Natural killer cell (primary cell): Measurements from ENCODE around the gene C1orf159. TPM values are rescaled to one million over a fixed set of nuclear protein-coding genes. Genes with fewer than 3 reads are reported as not detected.

Experiments used
- ATAC-seq, 3 donors: fragments of 150-1000 bp in 2 of 3; fragments of 200-7000 bp in 1 of 3; cut with Tn5 transposase; 1 replicate in 1 of 3; 2 replicates in 2 of 3; pipeline ENCODE4 v1.10.0; 2021; ENCODE audit warnings: mild to moderate bottlenecking in 2 of 3, moderate library complexity in 2 of 3
- DNase-seq, 2 donors: peaks; one replicate each; pipeline versions ENCODE4 v3.0.0 to v3.0.0-alpha.2; 2013 to 2021; ENCODE audit warnings: mixed read lengths in 1 of 2
- H3K27ac ChIP-seq: one replicate; pipeline ENCODE4 v1.5.1; 2013; ENCODE audit warnings: mild to moderate bottlenecking, low read length
- H3K27me3 ChIP-seq: one replicate; pipeline ENCODE4 v1.6.1; 2013; ENCODE audit warnings: low read length; ENCODE audit not compliant: control insufficient read depth, insufficient read depth
- H3K36me3 ChIP-seq: one replicate; pipeline ENCODE4 v1.6.1; 2013; ENCODE audit warnings: low read length; ENCODE audit not compliant: control insufficient read depth, insufficient read depth
- H3K4me1 ChIP-seq: one replicate; pipeline ENCODE4 v1.6.1; 2013; ENCODE audit warnings: low read length; ENCODE audit not compliant: control insufficient read depth, insufficient read depth
- H3K4me3 ChIP-seq: one replicate; pipeline ENCODE4 v1.5.1; 2013; ENCODE audit warnings: low read length
- H3K9me3 ChIP-seq: one replicate; pipeline ENCODE4 v1.6.1; 2013; ENCODE audit warnings: low read length; ENCODE audit not compliant: control insufficient read depth, insufficient read depth
- H3K27ac Mint-ChIP-seq, 2 donors: one replicate each; pipeline ENCODE4 v1.8.0; 2022; ENCODE audit warnings: mild to moderate bottlenecking in 2 of 2, mixed read lengths in 2 of 2, moderate library complexity in 1 of 2
- H3K27me3 Mint-ChIP-seq, 2 donors: one replicate each; pipeline ENCODE4 v1.8.0; 2022; ENCODE audit warnings: low read depth in 2 of 2, mixed read lengths in 2 of 2
- H3K36me3 Mint-ChIP-seq: one replicate; pipeline ENCODE4 v1.8.0; 2022; ENCODE audit warnings: mixed read lengths
- H3K4me1 Mint-ChIP-seq, 2 donors: one replicate each; pipeline ENCODE4 v1.8.0; 2022; ENCODE audit warnings: mixed read lengths in 2 of 2
- H3K4me3 Mint-ChIP-seq: one replicate; pipeline ENCODE4 v1.8.0; 2022; ENCODE audit warnings: mild to moderate bottlenecking, moderate library complexity, mixed read lengths
- H3K9me3 Mint-ChIP-seq, 2 donors: one replicate each; pipeline ENCODE4 v1.8.0; 2022; ENCODE audit warnings: mixed read lengths in 2 of 2
- CTCF ChIP-seq: fragments of 200-600 bp; IDR thresholded peaks from one replicate; pipeline ENCODE4 v1.8.0; 2022; ENCODE audit warnings: antibody characterized with exemption
- WGBS: methylation state at CpG from one replicate; pipeline ENCODE4 v1.1.7; 2013; ENCODE audit warnings: missing lambda C conversion rate; ENCODE audit not compliant: insufficient coverage; 5-methylcytosine and 5-hydroxymethylcytosine counted together
- intact Hi-C: fragments of 100-400 bp; cut with micrococcal nuclease; formaldehyde crosslinking; loops from one replicate; pipeline ENCODE4 v1.14.2; 2022
- total RNA-seq, 4 donors: library from RNA; stranded (reverse); fragments of 120-200 nt in 1 of 4; gene quantifications; one replicate each; pipeline versions ENCODE4 v1.2.3 to v1.2.4, GENCODE V29; 2013 to 2022

The C1orf159 gene
- total RNA-seq, 3 donors from 2014 or later (not counting 1 experiment from before 2014, with no cell fraction given): 19.6 to 25.1 (median 21.5) TPM

GRCh38 chr1:1043411-1043810, 72.5 kb downstream of the C1orf159 start:
- ATAC-seq (no peak), DNase-seq (no peak)
- H3K27ac ChIP-seq: no peak overlapping the region
- no peaks in the 10 kb centered on the region for H3K9me3 Mint-ChIP-seq
- H3K4me1 Mint-ChIP-seq: peaks cover 0 to 19% of the 10 kb centered on the region in 2 donors
- intact Hi-C loops: no loop called here
- peaks cover 5 to 7% of the 10 kb centered on the region in 2 donors for H3K27me3 Mint-ChIP-seq
- no peaks in the 10 kb centered on the region for H3K36me3 ChIP-seq
- no peak for TF ChIP-seq CTCF
- no peak overlapping the region for H3K27ac Mint-ChIP-seq
- H3K9me3 ChIP-seq: no peaks in the 10 kb centered on the region
- H3K36me3 Mint-ChIP-seq: no peaks in the 10 kb centered on the region
- H3K27me3 ChIP-seq: peaks cover 2% of the 10 kb centered on the region
- H3K4me1 ChIP-seq: peaks cover 22% of the 10 kb centered on the region
- WGBS: 95% methylated on average over 26 of the region's 27 CpGs
- no peak overlapping the region for H3K4me3 ChIP-seq
- no peak overlapping the region for H3K4me3 Mint-ChIP-seq

- ATAC-seq: no peak
- no peaks in the 10 kb centered on the region for H3K9me3 Mint-ChIP-seq
- Histone ChIP-seq H3K9me3 (no peaks in the 10 kb centered on the region), H3K27me3 (peaks cover 6% of the 10 kb centered on the region), H3K4me1 (peaks cover 25% of the 10 kb centered on the region), H3K4me3 (no peak overlapping the region), H3K36me3 (no peaks in the 10 kb centered on the region), H3K27ac (no peak overlapping the region)
- H3K4me1 Mint-ChIP-seq: peaks cover 0 to 19% of the 10 kb centered on the region in 2 donors
- no peaks in the 10 kb centered on the region for H3K36me3 Mint-ChIP-seq
- intact Hi-C loops: no loop called here
- H3K27ac Mint-ChIP-seq: no peak overlapping the region
- no peak for TF ChIP-seq CTCF
- DNase-seq: peak in 1 of 2 donors; percentile 44
- peak overlapping the region; percentile 52 for H3K4me3 Mint-ChIP-seq
- peaks cover 7 to 9% of the 10 kb centered on the region in 2 donors for H3K27me3 Mint-ChIP-seq
- WGBS: 89% methylated on average over 10 of the region's 10 CpGs
These were observed 73.1 kb downstream of the C1orf159 start for GRCh38 chr1:1042835-1043234.

- H3K9me3 Mint-ChIP-seq: no peaks in the 10 kb centered on the region
- H3K4me1 Mint-ChIP-seq: peaks cover 0 to 19% of the 10 kb centered on the region in 2 donors
- ATAC-seq: no peak
- H3K36me3 ChIP-seq: no peaks in the 10 kb centered on the region
- H3K27me3 Mint-ChIP-seq: peaks cover 7 to 12% of the 10 kb centered on the region in 2 donors
- H3K27me3 ChIP-seq: peaks cover 8% of the 10 kb centered on the region
- H3K36me3 Mint-ChIP-seq: no peaks in the 10 kb centered on the region
- intact Hi-C loops: no loop called here
- no peak overlapping the region for H3K4me3 ChIP-seq
- peak overlapping the region; percentile 13 for H3K4me3 Mint-ChIP-seq
- peak in 1 of 2 donors; percentile 40 for DNase-seq
- 92% methylated on average over 25 of the region's 25 CpGs for WGBS
- no peak for TF ChIP-seq CTCF
- no peak overlapping the region for H3K27ac ChIP-seq
- no peaks in the 10 kb centered on the region for H3K9me3 ChIP-seq
- peaks cover 25% of the 10 kb centered on the region for H3K4me1 ChIP-seq
- H3K27ac Mint-ChIP-seq: no peak overlapping the region
These were observed 74.0 kb downstream of the C1orf159 start for GRCh38 chr1:1041873-1042272.

GRCh38 chr1:1041092-1041523, 74.8 kb downstream of the C1orf159 start:
- Mint-ChIP-seq H3K27me3 (peaks cover 10 to 13% of the 10 kb centered on the region in 2 donors), H3K36me3 (no peaks in the 10 kb centered on the region), H3K4me1 (peaks cover 0 to 19% of the 10 kb centered on the region in 2 donors), H3K27ac (no peak overlapping the region), H3K4me3 (no peak overlapping the region), H3K9me3 (no peaks in the 10 kb centered on the region)
- 59% methylated on average over 55 of the region's 60 CpGs for WGBS
- Histone ChIP-seq H3K4me3 (no peak overlapping the region), H3K4me1 (peaks cover 25% of the 10 kb centered on the region), H3K9me3 (no peaks in the 10 kb centered on the region), H3K27me3 (peaks cover 8% of the 10 kb centered on the region), H3K36me3 (no peaks in the 10 kb centered on the region), H3K27ac (no peak overlapping the region)
- DNase-seq (no peak), ATAC-seq (peak in 1 of 3 donors; percentile 8)
- no peak for TF ChIP-seq CTCF
- intact Hi-C loops: no loop called here
